ENCODE measurements around the gene TREML4.

DNA sequence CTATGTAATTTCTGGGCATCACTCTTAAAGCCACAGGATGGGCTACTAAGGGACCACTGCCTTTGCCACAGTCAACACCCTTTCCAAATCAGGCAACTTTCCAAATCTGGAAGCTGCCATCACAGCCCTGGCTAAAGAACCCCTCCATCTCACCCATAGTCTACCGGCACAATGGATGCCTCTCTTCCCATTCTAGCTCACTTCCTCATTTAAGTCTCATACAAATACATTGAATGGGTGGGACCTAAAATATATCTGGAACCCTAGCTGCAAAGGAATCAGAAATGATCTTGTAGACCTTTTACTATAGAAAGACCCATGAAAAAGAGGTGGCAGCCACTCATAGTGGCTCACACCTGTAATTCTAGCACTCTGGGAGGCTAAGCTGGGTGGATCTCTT is 3.3 kb upstream of the TREML4 start:
- TF ChIP-seq, protein P1, sequence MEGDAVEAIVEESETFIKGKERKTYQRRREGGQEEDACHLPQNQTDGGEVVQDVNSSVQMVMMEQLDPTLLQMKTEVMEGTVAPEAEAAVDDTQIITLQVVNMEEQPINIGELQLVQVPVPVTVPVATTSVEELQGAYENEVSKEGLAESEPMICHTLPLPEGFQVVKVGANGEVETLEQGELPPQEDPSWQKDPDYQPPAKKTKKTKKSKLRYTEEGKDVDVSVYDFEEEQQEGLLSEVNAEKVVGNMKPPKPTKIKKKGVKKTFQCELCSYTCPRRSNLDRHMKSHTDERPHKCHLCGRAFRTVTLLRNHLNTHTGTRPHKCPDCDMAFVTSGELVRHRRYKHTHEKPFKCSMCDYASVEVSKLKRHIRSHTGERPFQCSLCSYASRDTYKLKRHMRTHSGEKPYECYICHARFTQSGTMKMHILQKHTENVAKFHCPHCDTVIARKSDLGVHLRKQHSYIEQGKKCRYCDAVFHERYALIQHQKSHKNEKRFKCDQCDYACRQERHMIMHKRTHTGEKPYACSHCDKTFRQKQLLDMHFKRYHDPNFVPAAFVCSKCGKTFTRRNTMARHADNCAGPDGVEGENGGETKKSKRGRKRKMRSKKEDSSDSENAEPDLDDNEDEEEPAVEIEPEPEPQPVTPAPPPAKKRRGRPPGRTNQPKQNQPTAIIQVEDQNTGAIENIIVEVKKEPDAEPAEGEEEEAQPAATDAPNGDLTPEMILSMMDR (IDR thresholded peaks at IDR 0.05), result no peak
- no peak for TF ChIP-seq RAD21 (conservative IDR thresholded peaks at IDR 0.05 in 1 of 2, IDR thresholded peaks at IDR 0.05 in 1 of 2)
- TF ChIP-seq POLR2A (IDR thresholded peaks at IDR 0.05; ENCODE audit: low read length), result no peak
- no peak for TF ChIP-seq NR3C1 (IDR thresholded peaks at IDR 0.05)
